Stimulated activated CD8-positive, alpha-beta memory T cell treated with anti-CD3 and anti-CD28 coated beads, Interleukin-15, amount 100 ng/mL, for 1 hour (primary cell): ENCODE measurements around the gene GAS7.

Experiments
- DNase-seq: peaks from one replicate; pipeline ENCODE4 v3.0.0-alpha.2; 2020; ENCODE audit warnings: low read depth

The GAS7 gene

GRCh38 chr17:9913476-9913875, 284.9 kb downstream of the GAS7 start:
- no peak for DNase-seq

- DNase-seq = no peak
Observed at GRCh38 chr17:9912121-9913099, 286.0 kb downstream of the GAS7 start.

- DNase-seq = no peak
Observed at GRCh38 chr17:9911089-9911488, 287.3 kb downstream of the GAS7 start.

GRCh38 chr17:9908649-9909042, 289.8 kb downstream of the GAS7 start:
- DNase-seq = no peak

GRCh38 chr17:9907883-9908648, 290.3 kb downstream of the GAS7 start:
- no peak for DNase-seq

GRCh38 chr17:9907131-9907530, 291.3 kb downstream of the GAS7 start:
- no peak for DNase-seq

- DNase-seq = no peak
Observed at GRCh38 chr17:9906616-9907015, 291.8 kb downstream of the GAS7 start.

GRCh38 chr17:9905902-9906301, 292.5 kb downstream of the GAS7 start:
- DNase-seq = no peak

GRCh38 chr17:9905078-9905415, 293.4 kb downstream of the GAS7 start, which contains the start of gene RCVRN:
Gene RCVRN (minus strand): TSS chr17:9905271. CDS start chr17:9905180, 91 bp downstream.
- DNase-seq = no peak

- no peak for DNase-seq
Observed at GRCh38 chr17:9904277-9905077, 293.9 kb downstream of the GAS7 start.

- DNase-seq = no peak
Observed at GRCh38 chr17:9902120-9902519, 296.3 kb downstream of the GAS7 start.

GRCh38 chr17:9900784-9901183, 297.6 kb downstream of the GAS7 start:
- DNase-seq = no peak

- DNase-seq = no peak
Observed at GRCh38 chr17:9900044-9900594, 298.3 kb downstream of the GAS7 start.

- no peak for DNase-seq
Observed at GRCh38 chr17:9899280-9900043, 298.9 kb downstream of the GAS7 start.

GRCh38 chr17:9898812-9899211, 299.6 kb downstream of the GAS7 start:
- DNase-seq = no peak

- DNase-seq = no peak
Observed at GRCh38 chr17:9897372-9897968, 300.9 kb downstream of the GAS7 start.

GRCh38 chr17:9895923-9896322, 302.5 kb downstream of the GAS7 start:
- no peak for DNase-seq

- DNase-seq = no peak
Observed at GRCh38 chr17:9894231-9894630, 304.2 kb downstream of the GAS7 start.

- no peak for DNase-seq
Observed at GRCh38 chr17:9893411-9894012, 304.9 kb downstream of the GAS7 start.

- no peak for DNase-seq
Observed at GRCh38 chr17:9890124-9890523, 308.3 kb downstream of the GAS7 start.
